ACC112 (cell line): ENCODE results near the gene SWI5.

ENCODE experiments used
- H2AFZ ChIP-seq: fragments of 200-600 bp; sonication (generic); one replicate; pipeline ENCODE4 v1.6.0; 2017; ENCODE audit warnings: antibody characterized with exemption, low read length; ENCODE audit not compliant: unreplicated experiment
- H3K27ac ChIP-seq: fragments of 200-600 bp; sonication (generic); 2 replicates; pipeline ENCODE4 v1.5.1; 2014; ENCODE audit warnings: low read depth, mild to moderate bottlenecking, antibody characterized with exemption, low read length, moderate library complexity
- H3K27me3 ChIP-seq: fragments of 200-600 bp; sonication (generic); 2 replicates; pipeline ENCODE4 v1.6.1; 2014; ENCODE audit warnings: mild to moderate bottlenecking, antibody characterized with exemption, low read length, moderate library complexity, mixed read lengths; ENCODE audit not compliant: insufficient read depth
- H3K36me3 ChIP-seq: fragments of 200-600 bp; sonication (generic); 2 replicates; pipeline ENCODE4 v1.6.1; 2016; ENCODE audit warnings: mild to moderate bottlenecking, antibody characterized with exemption, low read length, moderate library complexity, mixed read lengths; ENCODE audit not compliant: insufficient read depth
- H3K4me1 ChIP-seq: fragments of 200-600 bp; sonication (generic); one replicate; pipeline ENCODE4 v1.6.1; 2016; ENCODE audit warnings: low read length, mixed read lengths; ENCODE audit not compliant: insufficient read depth, unreplicated experiment, control insufficient read depth
- H3K4me3 ChIP-seq: fragments of 200-600 bp; sonication (generic); 2 replicates; pipeline ENCODE4 v1.5.1; 2014; ENCODE audit warnings: mild to moderate bottlenecking, low read depth, low read length
- H3K79me2 ChIP-seq: fragments of 200-600 bp; sonication (generic); one replicate; pipeline ENCODE4 v1.6.0; 2016; ENCODE audit warnings: low read length; ENCODE audit not compliant: control insufficient read depth, unreplicated experiment, insufficient read depth

Gene SWI5

GRCh38 chr9:128252317-128253139 is 23.5 kb upstream of the SWI5 start:
- no peaks in the 10 kb centered on the region; the same call in 1 of the 2 replicates for H3K36me3 ChIP-seq
- no peak overlapping the region for H3K4me3 ChIP-seq
- H3K4me1 ChIP-seq: no peaks in the 10 kb centered on the region
- no peaks in the 10 kb centered on the region for H3K79me2 ChIP-seq
- no peak overlapping the region for H3K27ac ChIP-seq
- no peaks in the 10 kb centered on the region for H3K27me3 ChIP-seq
- H2AFZ ChIP-seq: no peak overlapping the region

GRCh38 chr9:128253140-128253990 is 22.7 kb upstream of the SWI5 start:
- no peak overlapping the region for H3K27ac ChIP-seq

GRCh38 chr9:128253991-128254346 is 22.1 kb upstream of the SWI5 start:
- Histone ChIP-seq H3K36me3 (no peaks in the 10 kb centered on the region; the same call in 1 of the 2 replicates), H3K4me1 (no peaks in the 10 kb centered on the region), H3K27me3 (no peaks in the 10 kb centered on the region), H3K27ac (no peak overlapping the region), H3K79me2 (no peaks in the 10 kb centered on the region), H2AFZ (no peak overlapping the region), H3K4me3 (no peak overlapping the region)

More at GRCh38 chr9:128253140-128253990, 22.7 kb upstream of the SWI5 start:
- no peak overlapping the region for H3K4me3 ChIP-seq
- H3K27me3 ChIP-seq: no peaks in the 10 kb centered on the region
- no peaks in the 10 kb centered on the region; the same call in 1 of the 2 replicates for H3K36me3 ChIP-seq
- H3K4me1 ChIP-seq: no peaks in the 10 kb centered on the region
- no peaks in the 10 kb centered on the region for H3K79me2 ChIP-seq
- H2AFZ ChIP-seq: no peak overlapping the region

- no peak overlapping the region for H2AFZ ChIP-seq
- H3K4me3 ChIP-seq: no peak overlapping the region
- no peak overlapping the region for H3K27ac ChIP-seq
- H3K79me2 ChIP-seq: no peaks in the 10 kb centered on the region
- H3K36me3 ChIP-seq: no peaks in the 10 kb centered on the region; the same call in 1 of the 2 replicates
- H3K27me3 ChIP-seq: no peaks in the 10 kb centered on the region
- no peaks in the 10 kb centered on the region for H3K4me1 ChIP-seq
Measured at GRCh38 chr9:128254362-128254761, 21.7 kb upstream of the SWI5 start.

GRCh38 chr9:128254855-128255759 is 21.0 kb upstream of the SWI5 start:
- H3K27me3 ChIP-seq: no peaks in the 10 kb centered on the region
- no peak overlapping the region for H2AFZ ChIP-seq
- no peak overlapping the region for H3K27ac ChIP-seq
- no peak overlapping the region for H3K4me3 ChIP-seq
- no peaks in the 10 kb centered on the region for H3K4me1 ChIP-seq
- no peaks in the 10 kb centered on the region; the same call in 1 of the 2 replicates for H3K36me3 ChIP-seq
- no peaks in the 10 kb centered on the region for H3K79me2 ChIP-seq

- Histone ChIP-seq H3K27ac (no peak overlapping the region), H3K4me1 (no peaks in the 10 kb centered on the region), H3K79me2 (no peaks in the 10 kb centered on the region), H3K36me3 (no peaks in the 10 kb centered on the region; the same call in 1 of the 2 replicates), H2AFZ (no peak overlapping the region), H3K27me3 (no peaks in the 10 kb centered on the region), H3K4me3 (no peak overlapping the region)
Measured at GRCh38 chr9:128257086-128257825, 18.8 kb upstream of the SWI5 start.

- H2AFZ ChIP-seq: no peak overlapping the region
- H3K36me3 ChIP-seq: no peaks in the 10 kb centered on the region; the same call in 1 of the 2 replicates
- H3K27me3 ChIP-seq: no peaks in the 10 kb centered on the region
- H3K79me2 ChIP-seq: no peaks in the 10 kb centered on the region
- no peak overlapping the region for H3K4me3 ChIP-seq
- H3K27ac ChIP-seq: no peak overlapping the region
- no peaks in the 10 kb centered on the region for H3K4me1 ChIP-seq
Measured at GRCh38 chr9:128257907-128258306, 18.2 kb upstream of the SWI5 start.

- Histone ChIP-seq H3K79me2 (no peaks in the 10 kb centered on the region), H3K36me3 (no peaks in the 10 kb centered on the region; the same call in 1 of the 2 replicates), H3K27me3 (no peaks in the 10 kb centered on the region), H3K27ac (no peak overlapping the region), H3K4me1 (no peaks in the 10 kb centered on the region), H2AFZ (no peak overlapping the region), H3K4me3 (no peak overlapping the region)
Measured at GRCh38 chr9:128258326-128258725, 17.8 kb upstream of the SWI5 start.

GRCh38 chr9:128259156-128259555 is 16.9 kb upstream of the SWI5 start:
- Histone ChIP-seq H3K36me3 (no peaks in the 10 kb centered on the region; the same call in 1 of the 2 replicates), H2AFZ (no peak overlapping the region), H3K27ac (no peak overlapping the region), H3K27me3 (no peaks in the 10 kb centered on the region), H3K4me3 (no peak overlapping the region), H3K4me1 (no peaks in the 10 kb centered on the region), H3K79me2 (no peaks in the 10 kb centered on the region)
